T-cell (primary cell): ENCODE measurements around the gene AFAP1L1. TPM values are rescaled to one million over a fixed set of nuclear protein-coding genes. Genes with fewer than 3 reads are reported as not detected.

Experiments
- ATAC-seq, 4 experiments: fragments of 200-7000 bp in 3 of 4; fragments of 150-1000 bp in 1 of 4; cut with Tn5 transposase; replicated peaks in 1 of 4; 1 replicate in 3 of 4; 2 replicates in 1 of 4; pipeline ENCODE4 v1.10.0; 2021; ENCODE audit warnings: moderate library complexity in 3 of 4, mild to moderate bottlenecking in 2 of 4, moderate number of reproducible peaks in 1 of 4
- CTCF ChIA-PET, 2 donors: fragments of 300-600 bp; sonication (Branson Sonifier 250); formaldehyde crosslinking; loops; one replicate each; lab custom pipeline; 2022; ENCODE audit warnings: antibody characterized with exemption in 2 of 2; lab: Charles Lee
- POLR2A ChIA-PET, 2 donors: fragments of 300-600 bp; sonication (Branson Sonifier 250); formaldehyde crosslinking; loops; one replicate each; lab custom pipeline; 2022; ENCODE audit warnings: antibody characterized with exemption in 2 of 2; lab: Charles Lee
- DNase-seq, 35 experiments: peaks; one replicate each; pipeline versions ENCODE4 v3.0.0 to v3.0.0-alpha.2; 2013 to 2023
- H3K27ac ChIP-seq: one replicate; pipeline ENCODE4 v1.5.1; 2013; ENCODE audit warnings: low read length
- H3K27me3 ChIP-seq, 2 experiments: replicated peaks in 1 of 2; 1 replicate in 1 of 2; 2 replicates in 1 of 2; pipeline versions ENCODE4 v1.6.1 to v1.7.0; 2013; ENCODE audit warnings: low read length in 1 of 2, mixed read lengths in 1 of 2; ENCODE audit not compliant: control insufficient read depth in 2 of 2, insufficient read depth in 2 of 2; ENCODE audit errors: extremely low read depth in 1 of 2
- H3K36me3 ChIP-seq, 2 donors: 1 replicate in 1 of 2; 2 replicates in 1 of 2; pipeline versions ENCODE4 v1.6.1 to v1.7.0; 2013; ENCODE audit warnings: low read length in 1 of 2; ENCODE audit not compliant: control insufficient read depth in 2 of 2, insufficient read depth in 1 of 2; ENCODE audit errors: extremely low read depth in 1 of 2
- H3K4me1 ChIP-seq, 2 experiments: 1 replicate in 1 of 2; 2 replicates in 1 of 2; pipeline versions ENCODE4 v1.6.1 to v1.7.0; 2013; ENCODE audit warnings: low read length in 2 of 2, mixed read lengths in 1 of 2; ENCODE audit not compliant: insufficient read depth in 2 of 2, control insufficient read depth in 1 of 2; ENCODE audit errors: extremely low read depth in 1 of 2
- H3K4me3 ChIP-seq, 2 donors: 1 replicate in 1 of 2; 2 replicates in 1 of 2; pipeline versions ENCODE4 v1.5.1 to v1.7.0; 2013; ENCODE audit warnings: mild to moderate bottlenecking in 2 of 2, low read length in 1 of 2, moderate library complexity in 1 of 2; ENCODE audit not compliant: control insufficient read depth in 1 of 2; ENCODE audit errors: extremely low read depth in 1 of 2
- H3K9me3 ChIP-seq: 2 replicates; pipeline ENCODE4 v1.7.0; 2013
- H3K27ac Mint-ChIP-seq, 2 donors: one replicate each; pipeline ENCODE4 v1.8.0; 2020 to 2021; ENCODE audit warnings: mild to moderate bottlenecking in 2 of 2, mixed read lengths in 2 of 2
- H3K27me3 Mint-ChIP-seq, 2 donors: one replicate each; pipeline ENCODE4 v1.8.0; 2021 to 2022; ENCODE audit warnings: mixed read lengths in 2 of 2
- H3K36me3 Mint-ChIP-seq: one replicate; pipeline ENCODE4 v1.8.0; 2021; ENCODE audit warnings: mixed read lengths
- H3K4me1 Mint-ChIP-seq, 3 donors: one replicate each; pipeline ENCODE4 v1.8.0; 2020 to 2022; ENCODE audit warnings: mixed read lengths in 3 of 3, mild to moderate bottlenecking in 1 of 3
- H3K4me3 Mint-ChIP-seq, 3 donors: one replicate each; pipeline ENCODE4 v1.8.0; 2020 to 2022; ENCODE audit warnings: mild to moderate bottlenecking in 3 of 3, mixed read lengths in 3 of 3, moderate library complexity in 3 of 3
- H3K9me3 Mint-ChIP-seq, 3 donors: one replicate each; pipeline ENCODE4 v1.8.0; 2020 to 2022; ENCODE audit warnings: mixed read lengths in 3 of 3
- WGBS: methylation state at CpG from one replicate; pipeline ENCODE4 v1.1.5; 2013; ENCODE audit warnings: missing lambda C conversion rate; ENCODE audit not compliant: insufficient coverage; 5-methylcytosine and 5-hydroxymethylcytosine counted together
- total RNA-seq, 35 experiments: library from RNA in 6 of 35; stranded (reverse) in 6 of 35; fragments of 120-200 nt in 1 of 35; gene quantifications; one replicate each; pipeline versions ENCODE4 v1.2.1 to v1.2.4 and lab custom pipeline; 2013 to 2026

Gene AFAP1L1
- total RNA-seq, 5 donors from 2014 or later (not counting 1 experiment from before 2014, with no cell fraction given): 0.20 to 0.99 (median 0.50) TPM

- H3K27me3 Mint-ChIP-seq: peaks cover 7 to 13% of the 10 kb centered on the region in 2 donors
- no peaks in the 10 kb centered on the region for H3K36me3 Mint-ChIP-seq
- no peak overlapping the region for H3K27ac ChIP-seq
- peaks cover 0 to 3% of the 10 kb centered on the region in 2 experiments for H3K27me3 ChIP-seq
- peaks cover 0 to 3% (median 0%) of the 10 kb centered on the region in 3 donors for H3K9me3 Mint-ChIP-seq
- no peak for DNase-seq
- H3K4me3 ChIP-seq: no peak overlapping the region
- no peak for ATAC-seq
- peaks cover 0 to 7% (median 3%) of the 10 kb centered on the region in 3 donors for H3K4me1 Mint-ChIP-seq
- no peaks in the 10 kb centered on the region for H3K9me3 ChIP-seq
- POLR2A ChIA-PET: no interaction called here
- no peak overlapping the region for H3K4me3 Mint-ChIP-seq
- H3K36me3 ChIP-seq: no peaks in the 10 kb centered on the region
- 67% methylated on average over 1 of the region's 6 CpGs for WGBS
- CTCF ChIA-PET: interaction anchor here in 1 of 2 donors (1.5 kb wide), 1 partner anchor 11 kb away, joined by 3 read pairs; no protein-coding TSS in a partner anchor
- H3K4me1 ChIP-seq: no peaks in the 10 kb centered on the region
- H3K27ac Mint-ChIP-seq: no peak overlapping the region
Measured at GRCh38 chr5:149229298-149229937, 42.2 kb upstream of the AFAP1L1 start.

GRCh38 chr5:149235841-149236240 is 35.8 kb upstream of the AFAP1L1 start:
- Mint-ChIP-seq H3K27ac (no peak overlapping the region), H3K36me3 (no peaks in the 10 kb centered on the region), H3K27me3 (peaks cover 7 to 9% of the 10 kb centered on the region in 2 donors), H3K4me3 (no peak overlapping the region), H3K4me1 (peaks cover 27 to 43% (median 28%) of the 10 kb centered on the region in 3 donors), H3K9me3 (peaks cover 0 to 3% (median 0%) of the 10 kb centered on the region in 3 donors)
- Histone ChIP-seq H3K4me1 (peaks cover 17% of the 10 kb centered on the region in 2 experiments), H3K27me3 (peaks cover 0 to 10% of the 10 kb centered on the region in 2 experiments), H3K9me3 (no peaks in the 10 kb centered on the region), H3K27ac (no peak overlapping the region), H3K36me3 (no peaks in the 10 kb centered on the region), H3K4me3 (no peak overlapping the region)
- CTCF ChIA-PET: no interaction called here
- POLR2A ChIA-PET: no interaction called here
- DNase-seq (no peak), ATAC-seq (no peak)

GRCh38 chr5:149237662-149238061 is 34.0 kb upstream of the AFAP1L1 start:
- H3K27me3 ChIP-seq: peaks cover 0 to 16% of the 10 kb centered on the region in 2 experiments
- peaks cover 6 to 9% of the 10 kb centered on the region in 2 donors for H3K27me3 Mint-ChIP-seq
- H3K4me3 Mint-ChIP-seq: no peak overlapping the region
- DNase-seq: no peak
- H3K27ac ChIP-seq: no peak overlapping the region
- H3K36me3 ChIP-seq: no peaks in the 10 kb centered on the region
- peaks cover 43 to 61% (median 45%) of the 10 kb centered on the region in 3 donors for H3K4me1 Mint-ChIP-seq
- peaks cover 0 to 3% (median 0%) of the 10 kb centered on the region in 3 donors for H3K9me3 Mint-ChIP-seq
- no peak overlapping the region for H3K27ac Mint-ChIP-seq
- ATAC-seq: no peak
- ChIA-PET POLR2A (no interaction called here), CTCF (interaction anchor here in 1 of 2 donors (0.6 kb wide), 1 partner anchor 57 kb away, joined by 3 read pairs; no protein-coding TSS in a partner anchor)
- WGBS: 82% methylated on average over 3 of the region's 4 CpGs
- no peaks in the 10 kb centered on the region for H3K36me3 Mint-ChIP-seq
- peaks cover 23 to 28% of the 10 kb centered on the region in 2 experiments for H3K4me1 ChIP-seq
- no peak overlapping the region for H3K4me3 ChIP-seq
- H3K9me3 ChIP-seq: no peaks in the 10 kb centered on the region

- no peaks in the 10 kb centered on the region for H3K36me3 ChIP-seq
- H3K4me3 Mint-ChIP-seq: peak overlapping the region in 1 of 3 donors; percentile 81
- no peak for ATAC-seq
- DNase-seq: no peak
- H3K27me3 ChIP-seq: peaks cover 0 to 16% of the 10 kb centered on the region in 2 experiments
- ChIA-PET CTCF (no interaction called here), POLR2A (no interaction called here)
- peaks cover 50 to 70% (median 50%) of the 10 kb centered on the region in 3 donors for H3K4me1 Mint-ChIP-seq
- 50% methylated on average over 1 of the region's 2 CpGs for WGBS
- H3K9me3 ChIP-seq: no peaks in the 10 kb centered on the region
- no peak overlapping the region for H3K27ac ChIP-seq
- H3K27ac Mint-ChIP-seq: peak overlapping the region; percentile 21 to 90
- no peaks in the 10 kb centered on the region for H3K9me3 Mint-ChIP-seq
- no peaks in the 10 kb centered on the region for H3K36me3 Mint-ChIP-seq
- H3K4me1 ChIP-seq: peaks cover 23 to 28% of the 10 kb centered on the region in 2 experiments
- no peak overlapping the region for H3K4me3 ChIP-seq
- peaks cover 0 to 3% of the 10 kb centered on the region in 2 donors for H3K27me3 Mint-ChIP-seq
Measured at GRCh38 chr5:149238540-149238939, 33.1 kb upstream of the AFAP1L1 start.

GRCh38 chr5:149239917-149240316 is 31.7 kb upstream of the AFAP1L1 start:
- peaks cover 0 to 25% of the 10 kb centered on the region in 2 experiments for H3K27me3 ChIP-seq
- Mint-ChIP-seq H3K27ac (peak overlapping the region; percentile 82 to 90), H3K36me3 (no peaks in the 10 kb centered on the region), H3K4me3 (peak overlapping the region in 1 of 3 donors; percentile 81), H3K4me1 (peaks cover 50 to 75% (median 53%) of the 10 kb centered on the region in 3 donors), H3K27me3 (no peaks in the 10 kb centered on the region), H3K9me3 (no peaks in the 10 kb centered on the region)
- H3K9me3 ChIP-seq: no peaks in the 10 kb centered on the region
- 80% methylated on average over 2 of the region's 2 CpGs for WGBS
- DNase-seq: no peak
- ChIA-PET POLR2A (no interaction called here), CTCF (interaction anchor here in 1 of 2 donors (1.1 to 1.9 kb wide), 3 partner anchors 10 to 98 kb away, joined by 3 to 8 read pairs (median 6); partner anchors contain the start of gene ABLIM3)
- H3K36me3 ChIP-seq: no peaks in the 10 kb centered on the region
- peak overlapping the region; percentile 86 for H3K27ac ChIP-seq
- H3K4me1 ChIP-seq: peaks cover 23 to 28% of the 10 kb centered on the region in 2 experiments
- no peak overlapping the region for H3K4me3 ChIP-seq
- ATAC-seq: no peak

- no peaks in the 10 kb centered on the region for H3K27me3 Mint-ChIP-seq
- DNase-seq (peak; percentile 55 to 93 (median 84)), ATAC-seq (peak; percentile 94 to 99 (median 98))
- no peaks in the 10 kb centered on the region for H3K36me3 ChIP-seq
- H3K4me3 ChIP-seq: peak overlapping the region in 1 of 2 donors; percentile 17
- ChIA-PET CTCF (interaction anchor here in 1 of 2 donors (0.9 to 1.9 kb wide), 4 partner anchors 11 to 99 kb away, joined by 3 to 8 read pairs (median 4); partner anchors contain the start of gene ABLIM3), POLR2A (no interaction called here)
- H3K9me3 ChIP-seq: no peaks in the 10 kb centered on the region
- H3K27ac ChIP-seq: peak overlapping the region; percentile 86
- peaks cover 50 to 77% (median 59%) of the 10 kb centered on the region in 3 donors for H3K4me1 Mint-ChIP-seq
- H3K4me1 ChIP-seq: peaks cover 23 to 28% of the 10 kb centered on the region in 2 experiments
- H3K27ac Mint-ChIP-seq: peak overlapping the region; percentile 82 to 90
- no peaks in the 10 kb centered on the region for H3K36me3 Mint-ChIP-seq
- no peaks in the 10 kb centered on the region for H3K9me3 Mint-ChIP-seq
- WGBS: 27% methylated on average over 13 of the region's 13 CpGs
- peaks cover 0 to 25% of the 10 kb centered on the region in 2 experiments for H3K27me3 ChIP-seq
- peak overlapping the region; percentile 21 to 81 (median 54) for H3K4me3 Mint-ChIP-seq
Measured at GRCh38 chr5:149240354-149240998, 31.2 kb upstream of the AFAP1L1 start.
